Brain microvascular endothelial cell (primary cell): ENCODE results near the gene KNDC1.

Experiments used
- DNase-seq: peaks from one replicate; pipeline ENCODE4 v3.0.0-alpha.2; 2020
- H3K27ac ChIP-seq: fragments of 250-450 bp; sonication (Bioruptor Pico); 2 replicates; pipeline ENCODE4 v1.5.1; 2020; ENCODE audit warnings: mild to moderate bottlenecking, moderate library complexity
- H3K27me3 ChIP-seq: fragments of 250-450 bp; sonication (Bioruptor Pico); replicated peaks from 2 replicates; pipeline ENCODE4 v1.5.1; 2020; ENCODE audit warnings: mild to moderate bottlenecking
- H3K36me3 ChIP-seq: fragments of 250-450 bp; sonication (Bioruptor Pico); replicated peaks from 2 replicates; pipeline ENCODE4 v1.5.1; 2020; ENCODE audit warnings: mild to moderate bottlenecking
- H3K4me3 ChIP-seq: 2 replicates; pipeline ENCODE4 v1.5.1; 2011; ENCODE audit warnings: low read depth, mild to moderate bottlenecking, control low read depth, low read length, moderate library complexity
- CTCF ChIP-seq: IDR thresholded peaks from 2 replicates; pipeline ENCODE4 v1.5.1; 2011; ENCODE audit warnings: low read depth, mild to moderate bottlenecking, moderate library complexity, low read length, control low read depth, inconsistent platforms; ENCODE audit errors: missing control alignments
- in situ Hi-C: cut with HindIII; loops from 2 replicates; pipeline ENCODE4 v1.10.0; 2017; ENCODE audit warnings: low sequenced_read_pairs, low pct_ligation_motif_present

The KNDC1 gene

GRCh38 chr10:133255323-133255722 lies 95.3 kb downstream of the KNDC1 start:
- DNase-seq = no peak
- in situ Hi-C loops = no loop called here
- no peaks in the 10 kb centered on the region for H3K36me3 ChIP-seq
- peaks cover 6% of the 10 kb centered on the region for H3K27me3 ChIP-seq
- no peak overlapping the region for H3K27ac ChIP-seq
- TF ChIP-seq CTCF = no peak
- no peak overlapping the region for H3K4me3 ChIP-seq

GRCh38 chr10:133257489-133258065 lies 97.6 kb downstream of the KNDC1 start:
- peak; percentile 59 for TF ChIP-seq CTCF
- Histone ChIP-seq H3K4me3 (no peak overlapping the region), H3K36me3 (no peaks in the 10 kb centered on the region)

GRCh38 chr10:133258066-133258817 lies 98.2 kb downstream of the KNDC1 start:
- H3K27ac ChIP-seq = no peak overlapping the region
- DNase-seq = no peak
- H3K27me3 ChIP-seq = no peaks in the 10 kb centered on the region
- H3K4me3 ChIP-seq = no peak overlapping the region
- in situ Hi-C loops = no loop called here
- H3K36me3 ChIP-seq = no peaks in the 10 kb centered on the region
- TF ChIP-seq CTCF = no peak

More at GRCh38 chr10:133257489-133258065, 97.6 kb downstream of the KNDC1 start:
- no peak for DNase-seq
- Histone ChIP-seq H3K27me3 (no peaks in the 10 kb centered on the region), H3K27ac (no peak overlapping the region)
- in situ Hi-C loops = no loop called here

- no peak overlapping the region for H3K4me3 ChIP-seq
- H3K27ac ChIP-seq = peak overlapping the region; percentile 48
- no peak for TF ChIP-seq CTCF
- in situ Hi-C loops = no loop called here
- no peaks in the 10 kb centered on the region for H3K27me3 ChIP-seq
- H3K36me3 ChIP-seq = no peaks in the 10 kb centered on the region
- peak; percentile 97 for DNase-seq
Measured at GRCh38 chr10:133258818-133259601, 99.0 kb downstream of the KNDC1 start.

GRCh38 chr10:133259602-133259989 lies 99.6 kb downstream of the KNDC1 start:
- DNase-seq = no peak
- no peak overlapping the region for H3K27ac ChIP-seq
- TF ChIP-seq CTCF = no peak
- H3K4me3 ChIP-seq = no peak overlapping the region
- H3K27me3 ChIP-seq = no peaks in the 10 kb centered on the region
- H3K36me3 ChIP-seq = no peaks in the 10 kb centered on the region
- in situ Hi-C loops = no loop called here
